Esophagus mucosa (tissue), 1 donor: ENCODE data around the gene TENM3. TPM values are rescaled to one million over a fixed set of nuclear protein-coding genes. Genes with fewer than 3 reads are reported as not detected.
A peak's percentile ranks its signal among the peaks of the same experiment; 100 is the strongest.

Source experiments
- ATAC-seq: fragments of 200-7000 bp; cut with Tn5 transposase; one replicate; pipeline ENCODE4 v1.9.1; 2020
- total RNA-seq: library from RNA; stranded (reverse); gene quantifications from one replicate; pipeline ENCODE4 v1.2.4, GENCODE V29; 2023
- donor health status: DM: yes; HTN: yes; CAD: no.

TENM3 gene
- total RNA-seq, 1 donor from 2014 or later, result 3.6 TPM

- no peak for ATAC-seq
These were observed 48.5 kb downstream of the TENM3 start for GRCh38 chr4:182291597-182292270.

DNA sequence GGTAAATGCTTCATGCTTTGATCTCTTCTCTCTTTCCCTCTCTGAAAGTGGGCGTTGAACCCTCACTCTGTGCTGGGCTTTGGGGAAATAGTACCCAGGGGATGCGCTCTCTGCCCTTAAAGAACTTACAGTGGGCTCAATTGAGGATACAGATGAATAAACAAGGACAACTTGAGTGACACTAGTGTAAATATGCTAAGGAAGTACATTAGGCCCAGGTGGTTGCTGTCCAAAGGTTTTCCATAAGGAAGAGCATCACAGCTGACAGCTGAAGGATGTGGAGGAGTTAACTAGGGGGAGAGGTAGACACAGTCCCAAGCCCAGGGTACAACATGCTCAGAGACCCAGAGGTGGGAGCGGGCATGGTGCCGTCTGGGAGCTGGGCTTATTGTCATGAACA is 49.4 kb downstream of the TENM3 start:
- no peak for ATAC-seq

- no peak for ATAC-seq
These were observed 50.6 kb downstream of the TENM3 start for GRCh38 chr4:182293691-182294255.

GRCh38 chr4:182294451-182294850 is 51.2 kb downstream of the TENM3 start:
- no peak for ATAC-seq

- no peak for ATAC-seq
These were observed 54.5 kb downstream of the TENM3 start for GRCh38 chr4:182297659-182298058.

DNA sequence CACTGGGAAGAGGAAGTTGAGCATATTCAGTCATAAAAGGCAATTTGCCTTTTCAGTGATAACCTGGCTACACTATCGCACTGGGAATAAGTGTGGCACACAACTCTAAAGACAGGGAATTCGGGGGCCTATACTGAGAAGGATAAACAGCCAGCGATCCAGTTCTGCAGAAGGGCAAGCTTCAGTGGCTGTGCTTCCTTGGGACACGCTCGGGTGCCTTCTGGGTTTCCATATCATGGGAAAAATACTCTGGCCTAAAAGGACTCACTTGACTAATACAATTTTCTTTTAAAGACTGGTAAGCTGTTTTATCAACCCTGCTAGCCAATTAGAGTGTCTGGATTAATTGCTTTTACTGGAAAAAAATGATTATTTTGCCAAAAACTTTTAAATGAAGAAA is 58.5 kb downstream of the TENM3 start:
- ATAC-seq, result no peak

GRCh38 chr4:182303847-182304246 is 60.6 kb downstream of the TENM3 start:
- no peak for ATAC-seq

GRCh38 chr4:182306792-182307507 is 63.7 kb downstream of the TENM3 start:
- no peak for ATAC-seq

DNA sequence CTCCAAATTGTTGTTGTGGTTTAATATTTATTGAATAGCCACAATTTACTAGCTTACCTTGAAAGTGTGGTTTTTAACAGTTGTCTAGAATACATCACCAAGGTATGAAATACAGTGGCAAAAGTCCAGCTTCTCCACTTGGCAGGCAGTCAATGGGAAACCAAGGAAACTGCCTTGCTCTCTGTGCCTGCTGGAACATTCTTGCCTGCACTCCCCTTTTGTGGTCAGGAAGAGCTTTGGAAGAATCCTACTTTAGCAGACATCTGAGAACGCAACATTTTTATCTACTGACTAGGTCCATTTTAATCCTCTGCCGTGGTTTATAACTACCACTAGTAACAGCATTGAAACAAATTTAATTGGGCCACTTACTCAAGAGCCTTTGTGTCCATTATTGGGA is 64.5 kb downstream of the TENM3 start:
- peak; percentile 60 for ATAC-seq

DNA sequence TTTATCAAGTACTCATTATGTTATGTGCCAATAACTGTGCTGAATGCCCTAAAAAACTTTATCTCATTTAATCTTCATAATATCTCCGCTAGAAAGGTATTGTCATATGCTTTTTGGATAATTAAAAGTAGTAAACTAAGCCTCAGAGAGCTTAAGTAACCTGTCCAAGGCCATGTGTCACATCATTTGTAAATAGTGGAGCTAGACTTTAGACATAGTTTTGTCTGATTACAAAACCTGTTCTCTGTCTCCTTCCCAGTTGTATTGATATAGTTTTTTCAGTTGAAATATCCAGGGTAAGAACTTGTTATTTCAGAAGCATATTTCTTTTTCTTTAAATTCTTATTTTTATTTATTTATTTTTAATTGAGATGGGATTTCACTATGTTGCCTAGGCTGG is 66.7 kb downstream of the TENM3 start:
- ATAC-seq, result no peak

GRCh38 chr4:182310316-182310715 is 67.1 kb downstream of the TENM3 start:
- ATAC-seq, result no peak

GRCh38 chr4:182310962-182311361 is 67.8 kb downstream of the TENM3 start:
- no peak for ATAC-seq

GRCh38 chr4:182314537-182314936 is 71.3 kb downstream of the TENM3 start:
- no peak for ATAC-seq

- ATAC-seq, result no peak
These were observed 75.1 kb downstream of the TENM3 start for GRCh38 chr4:182318256-182318655.

- ATAC-seq, result no peak
These were observed 76.9 kb downstream of the TENM3 start for GRCh38 chr4:182320092-182320491.

- ATAC-seq, result no peak
These were observed 77.4 kb downstream of the TENM3 start for GRCh38 chr4:182320580-182320979.

GRCh38 chr4:182324282-182324681 is 81.1 kb downstream of the TENM3 start:
- no peak for ATAC-seq

DNA sequence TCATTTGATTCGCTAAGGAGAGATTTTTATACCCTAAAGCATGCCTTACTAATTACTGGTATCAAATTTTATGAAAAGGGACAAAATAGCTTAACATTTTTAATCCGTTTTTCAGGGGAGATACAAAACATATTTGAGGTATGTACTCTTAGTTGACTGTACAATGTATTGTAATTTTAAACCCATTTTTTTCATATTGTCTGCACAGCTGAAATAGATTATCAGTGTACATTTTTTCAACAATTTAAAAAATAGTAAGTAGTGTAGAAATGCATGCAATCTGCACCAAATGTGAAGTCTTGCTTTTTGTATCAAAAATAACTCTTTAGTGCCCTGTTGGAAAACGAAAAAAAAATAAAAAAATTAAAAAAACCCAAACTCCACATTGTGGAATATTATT is 82.2 kb downstream of the TENM3 start:
- ATAC-seq, result no peak

DNA sequence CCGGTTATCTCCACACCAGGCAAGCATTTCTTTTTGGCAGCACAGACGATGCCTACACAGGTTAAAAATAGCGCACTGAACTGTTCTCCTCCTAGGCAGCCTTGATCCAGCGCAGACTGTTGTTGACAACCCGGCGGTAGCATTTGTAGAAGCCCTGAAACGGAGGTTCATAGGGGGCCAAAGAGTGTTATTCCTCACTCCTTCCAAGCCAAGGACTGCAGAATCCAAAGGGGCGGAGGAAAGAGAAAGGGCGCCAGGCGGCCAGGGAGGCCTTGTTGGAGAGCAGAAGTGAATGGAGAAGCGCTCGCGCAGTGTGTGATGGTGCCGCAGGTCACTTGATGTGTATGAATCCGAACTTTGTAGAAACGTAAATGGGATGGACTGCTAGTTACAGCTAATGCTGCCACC is 82.7 kb downstream of the TENM3 start:
- no peak for ATAC-seq

GRCh38 chr4:182328505-182328904 is 85.3 kb downstream of the TENM3 start:
- no peak for ATAC-seq

- ATAC-seq, result no peak
These were observed 94.2 kb downstream of the TENM3 start for GRCh38 chr4:182337366-182337765.

DNA sequence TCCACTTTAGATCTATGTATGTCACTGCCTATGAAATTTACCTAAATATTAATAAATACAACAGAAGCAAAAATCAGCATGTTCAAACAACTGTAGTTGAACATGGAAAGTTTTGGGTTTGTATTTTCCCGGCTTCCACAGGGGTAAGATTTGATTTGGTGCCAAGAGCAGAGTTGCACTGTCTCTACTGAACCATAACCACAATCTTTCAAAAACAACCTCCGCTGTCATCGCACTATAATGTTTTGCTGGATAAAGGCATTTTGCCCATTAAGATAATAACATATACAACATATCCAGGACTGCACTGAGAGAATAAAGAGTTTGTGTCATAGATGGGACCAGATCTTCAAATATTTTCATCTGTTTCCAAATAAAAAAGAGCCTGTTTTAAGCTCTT is 94.9 kb downstream of the TENM3 start:
- ATAC-seq, result no peak

DNA sequence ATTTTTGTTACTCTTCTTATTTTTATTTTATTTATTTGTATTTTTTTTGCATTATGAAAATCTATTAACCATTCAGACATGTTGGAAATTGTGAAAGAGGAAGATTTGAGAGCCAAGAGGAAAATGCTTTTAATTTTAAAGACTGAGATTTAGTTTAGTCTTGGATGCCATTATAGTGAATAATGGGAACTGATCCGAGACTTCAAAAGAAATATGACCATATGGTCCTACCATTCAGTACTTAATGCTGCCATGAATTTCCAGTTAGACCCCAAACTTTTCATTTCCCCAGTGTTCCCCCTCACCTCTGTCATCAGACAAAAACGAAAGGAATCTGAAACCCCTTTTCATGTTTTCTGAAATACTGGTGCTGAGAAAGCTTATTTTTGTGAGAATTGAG is 95.5 kb downstream of the TENM3 start:
- ATAC-seq, result no peak

- ATAC-seq, result no peak
These were observed 96.0 kb downstream of the TENM3 start for GRCh38 chr4:182339221-182339641.
